Bronchial epithelial cell (primary cell): ENCODE measurements around the gene ARHGDIG. TPM values are rescaled to one million over a fixed set of nuclear protein-coding genes. Genes with fewer than 3 reads are reported as not detected.
"Not testable (repeated sequence)": the region's sequence is repeated elsewhere in the genome, so short reads cannot be mapped to it uniquely, and the experiment has no call there.

Experiments
- DNase-seq: peaks from one replicate; pipeline ENCODE4 v3.0.0-alpha.2; 2010; ENCODE audit warnings: low read depth
- FAIRE-seq: peaks from 2 replicates; lab custom pipeline; 2011; peaks lifted over from hg19 to GRCh38; lab: Jason Lieb, UNC
- H3K27me3 ChIP-seq: 2 replicates; pipeline ENCODE4 v1.5.1; 2011; ENCODE audit warnings: low read length; ENCODE audit not compliant: control insufficient read depth, insufficient read depth
- H3K36me3 ChIP-seq: 2 replicates; pipeline ENCODE4 v1.5.1; 2011; ENCODE audit warnings: low read length; ENCODE audit not compliant: control insufficient read depth, insufficient read depth
- H3K4me3 ChIP-seq: 2 replicates; pipeline ENCODE4 v1.5.1; 2011; ENCODE audit warnings: mild to moderate bottlenecking, low read depth, low read length, control low read depth
- total RNA-seq: library from RNA; depleted of rRNA; stranded (reverse); fragments of >200 nt; gene quantifications from 2 replicates; pipeline ENCODE4 v1.2.1, GENCODE V29; 2014
- TF ChIP-seq, protein P1 (sequence below): IDR thresholded peaks from 2 replicates; pipeline ENCODE4 v1.5.1; 2011; ENCODE audit warnings: mild to moderate bottlenecking, moderate library complexity, low read length, control low read depth, inconsistent platforms; ENCODE audit not compliant: insufficient read depth, severe bottlenecking

ARHGDIG gene
- total RNA-seq, 1 donor from 2014 or later: not detected

DNA sequence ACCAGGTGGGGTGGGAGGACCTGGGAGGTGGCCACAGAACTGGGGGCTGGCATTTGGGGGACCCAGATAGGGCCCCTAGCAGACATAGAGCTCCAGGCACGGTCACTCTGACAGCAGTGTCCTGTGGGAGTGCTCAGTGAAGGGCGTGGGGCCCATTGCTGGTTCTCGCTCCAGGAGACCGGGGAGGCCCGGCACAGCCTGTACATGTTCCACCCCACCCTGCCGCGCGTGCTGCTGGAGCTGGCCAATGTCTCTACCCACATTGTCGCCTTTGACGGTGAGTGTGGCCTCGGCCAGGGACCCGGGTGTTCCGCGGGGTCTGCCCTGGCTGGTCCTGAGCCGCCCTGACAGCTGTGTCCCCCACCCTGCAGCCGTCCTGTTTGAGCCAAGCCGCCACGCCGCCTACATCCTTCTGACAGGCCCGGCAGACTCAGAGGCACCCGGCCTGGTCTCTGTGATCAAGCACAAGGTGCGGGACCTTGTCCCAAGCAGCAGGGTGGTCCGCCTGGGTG is 15.9 kb upstream of the ARHGDIG start:
- Histone ChIP-seq H3K4me3 (no peak overlapping the region), H3K27me3 (no peaks in the 10 kb centered on the region), H3K36me3 (peaks cover 8% of the 10 kb centered on the region)
- no peak for FAIRE-seq
- TF ChIP-seq, protein P1, sequence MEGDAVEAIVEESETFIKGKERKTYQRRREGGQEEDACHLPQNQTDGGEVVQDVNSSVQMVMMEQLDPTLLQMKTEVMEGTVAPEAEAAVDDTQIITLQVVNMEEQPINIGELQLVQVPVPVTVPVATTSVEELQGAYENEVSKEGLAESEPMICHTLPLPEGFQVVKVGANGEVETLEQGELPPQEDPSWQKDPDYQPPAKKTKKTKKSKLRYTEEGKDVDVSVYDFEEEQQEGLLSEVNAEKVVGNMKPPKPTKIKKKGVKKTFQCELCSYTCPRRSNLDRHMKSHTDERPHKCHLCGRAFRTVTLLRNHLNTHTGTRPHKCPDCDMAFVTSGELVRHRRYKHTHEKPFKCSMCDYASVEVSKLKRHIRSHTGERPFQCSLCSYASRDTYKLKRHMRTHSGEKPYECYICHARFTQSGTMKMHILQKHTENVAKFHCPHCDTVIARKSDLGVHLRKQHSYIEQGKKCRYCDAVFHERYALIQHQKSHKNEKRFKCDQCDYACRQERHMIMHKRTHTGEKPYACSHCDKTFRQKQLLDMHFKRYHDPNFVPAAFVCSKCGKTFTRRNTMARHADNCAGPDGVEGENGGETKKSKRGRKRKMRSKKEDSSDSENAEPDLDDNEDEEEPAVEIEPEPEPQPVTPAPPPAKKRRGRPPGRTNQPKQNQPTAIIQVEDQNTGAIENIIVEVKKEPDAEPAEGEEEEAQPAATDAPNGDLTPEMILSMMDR: no peak
- DNase-seq: no peak

DNA sequence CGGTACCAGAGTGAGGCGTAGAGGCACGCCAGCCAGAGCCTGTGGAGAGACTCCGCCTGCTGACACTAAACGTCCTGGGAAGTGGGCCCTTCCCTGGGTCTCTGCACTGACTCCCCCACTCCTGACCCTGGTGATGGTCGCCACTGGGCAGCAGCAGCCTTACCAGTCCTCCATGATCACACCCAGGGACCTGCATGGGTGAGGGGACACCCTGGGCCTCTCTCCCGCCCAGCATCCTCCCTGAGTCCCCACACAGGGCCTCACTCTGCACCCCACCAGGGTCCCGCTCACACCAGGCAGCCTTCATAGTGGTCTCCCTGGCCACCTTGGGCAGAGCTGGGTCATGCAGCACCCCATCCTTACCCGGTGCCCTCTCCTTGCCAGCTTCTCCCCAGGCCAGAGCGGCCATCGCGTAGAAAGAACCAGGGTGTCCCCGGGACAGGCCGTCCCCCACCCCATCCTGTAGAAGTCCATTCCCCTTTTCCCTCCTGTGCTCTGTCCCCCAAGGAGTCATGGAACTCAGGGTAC is 15.3 kb upstream of the ARHGDIG start:
- no peak for DNase-seq
- H3K27me3 ChIP-seq: no peaks in the 10 kb centered on the region
- H3K4me3 ChIP-seq: no peak overlapping the region
- H3K36me3 ChIP-seq: peaks cover 6% of the 10 kb centered on the region
- TF ChIP-seq, protein P1: no peak
- no peak for FAIRE-seq

DNA sequence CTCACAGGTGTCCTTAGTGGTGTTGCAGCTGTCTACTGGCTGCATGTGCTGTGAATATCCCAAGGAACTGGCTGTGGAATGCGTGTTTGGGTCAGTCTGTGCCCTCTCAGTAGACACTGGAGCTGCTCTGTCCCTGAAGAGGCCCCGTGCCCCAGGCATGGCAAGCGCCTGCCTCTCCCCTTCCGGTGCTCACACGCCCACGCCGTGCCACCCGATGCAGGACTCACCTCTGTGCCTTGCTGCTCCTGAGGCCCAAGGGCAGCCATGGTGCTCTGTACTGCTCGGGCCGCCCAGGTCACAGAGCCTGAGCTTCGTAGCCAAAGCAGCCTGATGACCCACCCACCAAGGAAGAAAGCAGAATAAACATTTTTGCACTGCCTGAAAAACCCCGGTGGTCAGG is 14.7 kb upstream of the ARHGDIG start:
- Histone ChIP-seq H3K27me3 (no peaks in the 10 kb centered on the region), H3K4me3 (no peak overlapping the region), H3K36me3 (peaks cover 6% of the 10 kb centered on the region)
- DNase-seq (peak; percentile 26), FAIRE-seq (no peak)
- TF ChIP-seq, protein P1: no peak

DNA sequence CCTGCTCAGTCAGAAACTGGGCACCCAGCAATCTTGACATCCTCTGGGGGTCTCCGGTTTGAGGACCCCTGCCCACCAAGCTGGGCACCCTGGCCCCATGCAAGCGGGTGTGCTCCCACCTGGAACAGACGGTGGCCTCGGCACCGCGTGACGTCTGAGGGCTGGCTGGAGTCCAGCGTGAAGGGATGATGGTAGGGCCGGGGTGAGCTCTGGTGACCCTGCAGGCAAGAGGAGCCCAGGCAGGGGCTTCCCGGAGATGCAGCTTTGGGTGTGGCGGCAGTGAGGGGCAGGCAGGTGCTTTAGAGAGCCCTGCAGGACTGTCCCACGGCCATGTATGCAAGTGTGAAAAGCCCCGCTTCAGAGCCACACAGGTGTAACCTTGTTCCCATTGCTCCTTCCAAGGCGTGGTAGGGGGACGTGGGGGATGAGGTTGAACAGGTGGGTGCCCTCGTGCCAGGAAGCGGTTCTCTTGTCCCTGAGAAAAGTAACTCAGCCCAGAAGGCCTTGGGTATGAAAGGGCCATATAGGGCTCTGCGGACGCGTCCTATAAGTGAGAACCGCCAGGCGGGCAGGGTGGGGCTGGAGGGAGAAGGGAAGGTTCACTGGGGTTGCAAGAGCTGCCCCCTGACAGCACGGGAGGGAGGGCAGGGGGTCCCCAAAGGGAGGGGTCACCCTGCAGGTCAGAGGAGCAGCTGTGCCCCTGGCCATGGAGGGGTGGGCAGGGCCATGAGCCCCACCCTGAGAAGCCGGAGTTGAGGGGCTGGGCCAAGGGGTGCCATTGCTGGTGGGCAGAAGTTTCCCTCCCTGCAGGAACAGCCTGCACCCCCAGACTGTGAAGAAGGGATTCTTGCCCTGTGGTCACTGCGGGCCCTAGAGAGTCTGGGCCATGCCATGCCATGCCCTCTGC is 13.9 kb upstream of the ARHGDIG start:
- FAIRE-seq (no peak), DNase-seq (no peak)
- Histone ChIP-seq H3K36me3 (peaks cover 3% of the 10 kb centered on the region), H3K27me3 (no peaks in the 10 kb centered on the region), H3K4me3 (no peak overlapping the region)
- TF ChIP-seq, protein P1: no peak

DNA sequence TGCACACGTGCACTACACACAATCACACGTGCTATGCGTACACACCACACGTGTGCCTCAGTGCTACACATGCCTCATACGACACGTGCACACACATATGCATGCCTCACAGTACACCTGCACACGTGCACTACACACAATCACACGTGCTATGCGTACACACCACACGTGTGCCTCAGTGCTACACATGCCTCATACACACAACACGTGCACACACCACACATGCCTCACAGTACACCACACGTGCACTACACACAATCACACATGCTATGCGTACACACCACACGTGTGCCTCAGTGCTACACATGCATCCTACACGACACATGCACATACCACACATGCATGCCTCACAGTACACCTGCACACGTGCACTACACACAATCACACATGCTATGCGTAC is 12.8 kb upstream of the ARHGDIG start:
- peak; percentile 100 for FAIRE-seq
- not testable (repeated sequence) for H3K27me3 ChIP-seq, H3K4me3 ChIP-seq, H3K36me3 ChIP-seq, DNase-seq
